PFSK-1 (cell line): ENCODE data around the gene SQSTM1.

Experiments used
- REST ChIP-seq, 2 experiments: IDR thresholded peaks; 2 replicates each; pipeline versions ENCODE4 v1.6.1 to v1.8.0; 2011 to 2012; ENCODE audit warnings: low read depth in 2 of 2, low read length in 2 of 2, control low read depth in 1 of 2, inconsistent platforms in 1 of 2, mild to moderate bottlenecking in 1 of 2, moderate library complexity in 1 of 2; ENCODE audit not compliant: insufficient read depth in 1 of 2
- SIN3A ChIP-seq: IDR thresholded peaks from 2 replicates; pipeline ENCODE4 v1.6.1; 2012; ENCODE audit warnings: mild to moderate bottlenecking, low read length, moderate library complexity, borderline replicate concordance; ENCODE audit not compliant: insufficient read depth

GRCh38 chr5:179882338-179882737 is 61.6 kb downstream of the SQSTM1 start:
- TF ChIP-seq SIN3A (no peak), REST (IDR thresholded peaks at IDR 0.05; ENCODE audit: insufficient read depth in 1 of 2, low read depth in 2 of 2, low read length in 2 of 2) (no peak)
